K562 (cell line): ENCODE results near the gene CLNK. TPM values are rescaled to one million over a fixed set of nuclear protein-coding genes. Genes with fewer than 3 reads are reported as not detected.

Source experiments
- ATAC-seq: fragments of 200-7000 bp; cut with Tn5 transposase; 3 replicates; pipeline ENCODE4 v1.9.1; 2020; ENCODE audit warnings: moderate library complexity
- BruUV-seq: library from RNA; stranded (reverse); fragments of 400-500 nt; replicated peaks from 2 replicates; lab custom pipeline; 2021; lab: Mats Ljungman, UMichigan
- CTCF ChIA-PET: fragments of 300-600 bp; formaldehyde crosslinking; extraction: SDS; loops from one replicate; lab custom pipeline; 2021; ENCODE audit warnings: low intra/inter-chr PET ratio; lab: Yijun Ruan, JAX
- POLR2A ChIA-PET: fragments of 300-600, 350-650 bp; sonication (Branson Sonifier 250); formaldehyde crosslinking; extraction: SDS; loops from one replicate; lab custom pipeline; 2021; ENCODE audit warnings: antibody characterized with exemption, inconsistent platforms; lab: Yijun Ruan, JAX
- DNase-seq, 4 experiments: peaks; one replicate each; pipeline versions ENCODE4 v3.0.0 to v3.0.0-alpha.2; 2011 to 2018; ENCODE audit warnings: low spot score in 3 of 4, mixed read lengths in 3 of 4; ENCODE audit errors: extremely low read depth in 1 of 4
- FAIRE-seq: peaks from 2 replicates; lab custom pipeline; 2011; peaks lifted over from hg19 to GRCh38; lab: Jason Lieb, UNC
- H2AFZ ChIP-seq: 2 replicates; pipeline ENCODE4 v1.6.0; 2011; ENCODE audit warnings: low read depth, low read length, control low read depth, inconsistent platforms
- H3K27ac ChIP-seq: fragments of 200-600 bp; 3 replicates; pipeline ENCODE4 v1.8.0; 2011; ENCODE audit warnings: low read depth, mild to moderate bottlenecking, control low read depth, inconsistent platforms, low read length, moderate library complexity, mixed read lengths; ENCODE audit errors: extremely low read depth
- H3K27me3 ChIP-seq, 2 experiments: fragments of 300-600 bp in 1 of 2; 2 replicates in 1 of 2; 3 replicates in 1 of 2; pipeline versions ENCODE4 v1.6.0 to v1.8.0; 2011; ENCODE audit warnings: inconsistent platforms in 2 of 2, low read length in 2 of 2, mild to moderate bottlenecking in 1 of 2, mixed read lengths in 1 of 2, moderate library complexity in 1 of 2; ENCODE audit not compliant: control insufficient read depth in 2 of 2, insufficient read depth in 2 of 2
- H3K36me3 ChIP-seq: fragments of 300-600 bp; 3 replicates; pipeline ENCODE4 v1.8.0; 2011; ENCODE audit warnings: mild to moderate bottlenecking, low read length, inconsistent platforms; ENCODE audit not compliant: control insufficient read depth, insufficient read depth
- H3K4me1 ChIP-seq, 2 experiments: fragments of 200-600 bp in 1 of 2; replicated peaks in 1 of 2; 2 replicates in 1 of 2; 3 replicates in 1 of 2; pipeline versions ENCODE4 v1.5.1 to v1.8.0; 2011; ENCODE audit warnings: inconsistent platforms in 2 of 2, low read length in 2 of 2, mild to moderate bottlenecking in 1 of 2, mixed read lengths in 1 of 2, moderate library complexity in 1 of 2; ENCODE audit not compliant: control insufficient read depth in 2 of 2, insufficient read depth in 2 of 2
- H3K4me2 ChIP-seq: 2 replicates; pipeline ENCODE4 v1.6.1; 2011; ENCODE audit warnings: low read length, control low read depth, inconsistent platforms, mixed read lengths; ENCODE audit not compliant: insufficient read depth
- H3K4me3 ChIP-seq: fragments of 200-600 bp; sonication (generic), shearing (Covaris generic); 2 replicates; pipeline ENCODE4 v1.5.1; 2016; ENCODE audit warnings: control low read depth, inconsistent platforms
- H3K79me2 ChIP-seq: fragments of 200-600 bp; 3 replicates; pipeline ENCODE4 v1.8.0; 2011; ENCODE audit warnings: low read length, inconsistent platforms; ENCODE audit not compliant: control insufficient read depth, insufficient read depth
- H3K9ac ChIP-seq, 2 experiments: 2 replicates each; pipeline versions ENCODE4 v1.6.0 to v1.6.1; 2011; ENCODE audit warnings: low read depth in 2 of 2, low read length in 2 of 2, control low read depth in 1 of 2, inconsistent platforms in 1 of 2, mild to moderate bottlenecking in 1 of 2, mixed read lengths in 1 of 2; ENCODE audit not compliant: insufficient read depth in 1 of 2
- H3K9me1 ChIP-seq: one replicate; pipeline ENCODE4 v1.6.0; 2011; ENCODE audit warnings: inconsistent platforms, mild to moderate bottlenecking, low read length, moderate library complexity; ENCODE audit not compliant: control insufficient read depth, insufficient read depth
- H3K9me3 ChIP-seq: replicated peaks from 2 replicates; pipeline ENCODE4 v1.5.1; 2011; ENCODE audit warnings: low read depth, low read length, inconsistent platforms; ENCODE audit not compliant: control insufficient read depth, insufficient read depth
- H4K20me1 ChIP-seq: replicated peaks from 2 replicates; pipeline ENCODE4 v1.6.1; 2011; ENCODE audit warnings: low read length, inconsistent platforms, mixed read lengths; ENCODE audit not compliant: control insufficient read depth, insufficient read depth
- BMI1 ChIP-seq: fragments of 150-350 bp; IDR thresholded peaks from 2 replicates; pipeline ENCODE4 v1.6.1; 2014; ENCODE audit warnings: low read length
- FOSL1 ChIP-seq: fragments of 200-800 bp; sonication (Bioruptor generic); conservative IDR thresholded peaks from 2 replicates; pipeline ENCODE4 v1.6.1; 2016; ENCODE audit warnings: missing genetic modification characterization, missing compliant biosample characterization
- ILF3 ChIP-seq: fragments of 450-650 bp; IDR thresholded peaks from 2 replicates; pipeline ENCODE4 v1.6.1; 2018; ENCODE audit warnings: antibody characterized with exemption, mild to moderate bottlenecking, moderate library complexity, borderline replicate concordance
- ILK ChIP-seq: fragments of 450-650 bp; IDR thresholded peaks from 2 replicates; pipeline ENCODE4 v1.6.1; 2016; ENCODE audit warnings: missing genetic modification characterization, low read depth, mild to moderate bottlenecking, missing compliant biosample characterization, moderate library complexity, borderline replicate concordance
- JUND ChIP-seq, 2 experiments: IDR thresholded peaks; 2 replicates in 1 of 2; 3 replicates in 1 of 2; pipeline ENCODE4 v1.6.1; 2011; ENCODE audit warnings: borderline replicate concordance in 2 of 2, low read depth in 2 of 2, low read length in 2 of 2, improper control_type of control experiment in 1 of 2, missing biosample characterization in 1 of 2, missing genetic modification characterization in 1 of 2, missing genetic modification reagents in 1 of 2
- PHF21A ChIP-seq: fragments of 450-650 bp; IDR thresholded peaks from 2 replicates; pipeline ENCODE4 v1.6.1; 2017; ENCODE audit warnings: low read depth, borderline replicate concordance
- PYGO2 ChIP-seq: fragments of 450-650 bp; IDR thresholded peaks from 2 replicates; pipeline ENCODE4 v1.6.1; 2016; ENCODE audit warnings: mild to moderate bottlenecking, missing genetic modification characterization, moderate library complexity, missing compliant biosample characterization
- TAF9B ChIP-seq: fragments of 450-650 bp; IDR thresholded peaks from 2 replicates; pipeline ENCODE4 v1.6.1; 2018; ENCODE audit warnings: mild to moderate bottlenecking; ENCODE audit not compliant: partially characterized antibody
- TCF3 ChIP-seq: sonication (generic); formaldehyde crosslinking; IDR thresholded peaks from 2 replicates; pipeline ENCODE4 v1.4.0; 2020; ENCODE audit warnings: mild to moderate bottlenecking, missing genetic modification reagents
- ZBTB49 ChIP-seq: sonication (generic); formaldehyde crosslinking; IDR thresholded peaks from 2 replicates; pipeline ENCODE4 v1.8.0; 2022; ENCODE audit warnings: missing genetic modification reagents, mild to moderate bottlenecking, borderline replicate concordance
- ZNF589 ChIP-seq: fragments of 200-800 bp; sonication (Bioruptor generic); IDR thresholded peaks from 2 replicates; pipeline ENCODE4 v1.6.1; 2016; ENCODE audit warnings: low read depth, missing genetic modification characterization, missing compliant biosample characterization
- WGBS: fragments of 100-300 bp; shearing (Covaris generic); methylation state at CpG from one replicate; pipeline ENCODE4 v1.1.6; 2016; ENCODE audit warnings: low coverage, mixed read lengths; ENCODE audit not compliant: insufficient coverage; ENCODE audit errors: missing lambda C conversion rate; 5-methylcytosine and 5-hydroxymethylcytosine counted together
- in situ Hi-C: fragments of 300-500 bp; cut with MboI; formaldehyde crosslinking; loops from 4 replicates; pipeline ENCODE4 v1.15.0; 2018; ENCODE audit warnings: inconsistent platforms, mixed read lengths
- intact Hi-C: fragments of 100-400 bp; cut with micrococcal nuclease; formaldehyde crosslinking; loops from 2 replicates; pipeline ENCODE4 v1.14.2; 2022
- polyA plus RNA-seq, 8 experiments: library from polyadenylated mRNA; depleted of rRNA in 4 of 8; stranded (reverse) in 5 of 8; unstranded in 3 of 8; fragments of >200 nt; fragmentation: Nextera tagmentation in 2 of 8; fragmentation: Illumina TruSeq in 1 of 8; extraction: Ambion mirVana in 2 of 8; extraction: Trizol in 1 of 8; gene quantifications; 2 replicates each; pipeline versions ENCODE4 v1.2.1 to v1.2.3, GENCODE V29; 2011 to 2014; ENCODE audit warnings: inconsistent platforms in 1 of 8, missing spikeins in 1 of 8
- total RNA-seq, 7 experiments: library from RNA; depleted of rRNA in 6 of 7; stranded (reverse); fragments of >200 nt in 6 of 7; fragmentation: Illumina TruSeq in 2 of 7; extraction: Trizol in 2 of 7; gene quantifications; 2 replicates each; pipeline versions ENCODE4 v1.2.1 to v1.2.3, GENCODE V29; 2011 to 2021; ENCODE audit warnings: low replicate concordance in 1 of 7

Gene CLNK
- total and polyA plus RNA-seq, 9 of the 15 experiments (the other 6 are each of a cell fraction or from before 2014, with no cell fraction given): not detected

- DNase-seq (no peak), ATAC-seq (no peak), FAIRE-seq (no peak)
- WGBS: 3% methylated on average over 6 of the region's 6 CpGs
- Histone ChIP-seq H3K79me2 (no peaks in the 10 kb centered on the region), H3K9ac (no peak overlapping the region), H3K9me1 (no peaks in the 10 kb centered on the region), H3K36me3 (no peaks in the 10 kb centered on the region), H3K4me3 (no peak overlapping the region), H3K4me1 (no peaks in the 10 kb centered on the region; a peak in 1 of 5 replicates), H4K20me1 (no peaks in the 10 kb centered on the region), H2AFZ (no peak overlapping the region), H3K27ac (no peak overlapping the region), H3K9me3 (no peaks in the 10 kb centered on the region), H3K4me2 (no peak overlapping the region), H3K27me3 (no peaks in the 10 kb centered on the region)
- BruUV-seq: no TSS peak
- CTCF ChIA-PET: no interaction called here
- intact Hi-C loops: no loop called here
- in situ Hi-C loops: no loop called here
- POLR2A ChIA-PET: no interaction called here
- TF ChIP-seq PYGO2 (tag) (no peak), FOSL1 (tag) (0 out of 2 replicates have a peak, but pooled peaks have one; percentile 36)
These were observed 28.6 kb downstream of the CLNK start for GRCh38 chr4:10655968-10656367.

GRCh38 chr4:10648479-10648878 is 36.1 kb downstream of the CLNK start:
- no peak overlapping the region for H3K4me2 ChIP-seq
- WGBS: 4% methylated on average over 2 of the region's 2 CpGs
- no peak overlapping the region for H2AFZ ChIP-seq
- H3K79me2 ChIP-seq: no peaks in the 10 kb centered on the region
- in situ Hi-C loops: no loop called here
- H3K27me3 ChIP-seq: no peaks in the 10 kb centered on the region
- CTCF ChIA-PET: no interaction called here
- no peak overlapping the region for H3K27ac ChIP-seq
- H4K20me1 ChIP-seq: no peaks in the 10 kb centered on the region
- no peak overlapping the region for H3K4me3 ChIP-seq
- DNase-seq (no peak), FAIRE-seq (no peak), ATAC-seq (no peak)
- intact Hi-C loops: no loop called here
- no TSS peak for BruUV-seq
- TF ChIP-seq JUND (IDR thresholded peaks at IDR 0.05; ENCODE audit: borderline replicate concordance, low read depth, low read length) (no peak), JUND (tag; IDR thresholded peaks at IDR 0.05; ENCODE audit: borderline replicate concordance, low read depth, low read length) (no peak), ZBTB49 (no peak), ILK (tag) (no peak), PHF21A (no peak), BMI1 (no peak), ILF3 (no peak), ZNF589 (CRISPR knock-in tag) (no peak), TAF9B (no peak), TCF3 (CRISPR knock-in tag) (no peak)
- no peaks in the 10 kb centered on the region for H3K9me1 ChIP-seq
- POLR2A ChIA-PET: no interaction called here
- H3K9me3 ChIP-seq: no peaks in the 10 kb centered on the region
- H3K36me3 ChIP-seq: no peaks in the 10 kb centered on the region
- H3K9ac ChIP-seq: no peak overlapping the region
- H3K4me1 ChIP-seq: no peaks in the 10 kb centered on the region
